Esophagus (tissue), 2 donors: ENCODE measurements around the gene C10orf67. TPM values are rescaled to one million over a fixed set of nuclear protein-coding genes. Genes with fewer than 3 reads are reported as not detected.
"Not testable (repeated sequence)": the region's sequence is repeated elsewhere in the genome, so short reads cannot be mapped to it uniquely, and the experiment has no call there.

Experiments
- H3K27ac ChIP-seq, 2 donors: one replicate each; pipeline ENCODE4 v1.5.1; 2013; ENCODE audit warnings: low read depth in 2 of 2, mild to moderate bottlenecking in 2 of 2, inconsistent platforms in 1 of 2, low read length in 1 of 2, moderate library complexity in 1 of 2
- H3K27me3 ChIP-seq, 2 donors: one replicate each; pipeline ENCODE4 v1.6.1; 2013; ENCODE audit warnings: low read length in 2 of 2, control low read depth in 1 of 2, mild to moderate bottlenecking in 1 of 2; ENCODE audit not compliant: insufficient read depth in 2 of 2, control insufficient read depth in 1 of 2
- H3K36me3 ChIP-seq, 2 donors: one replicate each; pipeline ENCODE4 v1.6.1; 2013; ENCODE audit warnings: low read length in 1 of 2; ENCODE audit not compliant: control insufficient read depth in 2 of 2, insufficient read depth in 2 of 2
- H3K4me1 ChIP-seq, 2 donors: one replicate each; pipeline ENCODE4 v1.6.1; 2013; ENCODE audit warnings: low read length in 1 of 2; ENCODE audit not compliant: control insufficient read depth in 2 of 2, insufficient read depth in 2 of 2
- H3K4me3 ChIP-seq, 2 donors: one replicate each; pipeline ENCODE4 v1.5.1; 2013; ENCODE audit warnings: low read length in 2 of 2, mild to moderate bottlenecking in 2 of 2, low read depth in 1 of 2, moderate library complexity in 1 of 2
- H3K9me3 ChIP-seq, 2 donors: one replicate each; pipeline ENCODE4 v1.6.1; 2013; ENCODE audit warnings: mild to moderate bottlenecking in 2 of 2, low read depth in 1 of 2, low read length in 1 of 2, moderate library complexity in 1 of 2; ENCODE audit not compliant: control insufficient read depth in 2 of 2, insufficient read depth in 1 of 2
- WGBS, 2 donors: extraction: QIAGEN DNeasy Blood & Tissue Kit; methylation state at CpG; one replicate each; pipeline ENCODE4 v1.1.7; 2013; 5-methylcytosine and 5-hydroxymethylcytosine counted together
- polyA plus RNA-seq, 2 donors: library from polyadenylated mRNA; stranded (reverse); fragments of 200-250 nt; gene quantifications; one replicate each; pipeline ENCODE4 v1.2.3, GENCODE V29; 2013
- donor health status: healthy with polysubstance abuse.
- donor health status: Bipolar disorder and iron deficiency.

Gene C10orf67
- polyA plus RNA-seq, 2 donors = 0.04 to 0.08 TPM

GRCh38 chr10:23284155-23284554, 60.4 kb downstream of the C10orf67 start:
- 60 to 67% methylated on average over 3 of the region's 3 CpGs for WGBS, 2 donors

GRCh38 chr10:23283680-23284079, 60.9 kb downstream of the C10orf67 start:
- Histone ChIP-seq H3K27me3 (no peaks in the 10 kb centered on the region), H3K36me3 (no peaks in the 10 kb centered on the region), H3K27ac (no peak overlapping the region), H3K4me1 (no peaks in the 10 kb centered on the region), H3K4me3 (no peak overlapping the region), H3K9me3 (no peaks in the 10 kb centered on the region)
- 55 to 64% methylated on average over 7 of the region's 7 CpGs for WGBS, 2 donors

More at GRCh38 chr10:23284155-23284554, 60.4 kb downstream of the C10orf67 start:
- no peaks in the 10 kb centered on the region for H3K4me1 ChIP-seq
- H3K4me3 ChIP-seq = no peak overlapping the region
- no peaks in the 10 kb centered on the region for H3K36me3 ChIP-seq
- no peak overlapping the region for H3K27ac ChIP-seq
- no peaks in the 10 kb centered on the region for H3K9me3 ChIP-seq
- H3K27me3 ChIP-seq = no peaks in the 10 kb centered on the region

DNA sequence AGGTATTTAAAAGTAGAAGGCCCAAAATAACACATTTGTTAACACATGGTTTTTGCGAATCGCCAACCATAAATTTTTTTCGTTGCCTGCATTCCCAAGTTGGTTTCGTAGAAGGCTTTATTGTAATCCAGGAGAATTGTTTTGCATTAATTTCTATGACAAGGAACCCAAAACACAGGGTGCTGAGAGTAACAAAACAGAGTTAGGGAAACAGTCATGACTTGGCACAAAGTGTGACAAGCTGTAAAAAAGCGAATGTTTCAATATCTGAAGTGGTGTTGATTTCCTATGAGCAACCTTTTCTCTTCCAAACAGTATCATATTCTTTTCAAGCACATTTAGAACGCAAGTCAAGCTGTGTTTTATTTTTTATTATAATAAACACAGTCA, 63.6 kb downstream of the C10orf67 start:
- H3K27ac ChIP-seq = no peak overlapping the region
- WGBS, 2 donors = 44 to 52% methylated on average over 6 of the region's 6 CpGs
- H3K27me3 ChIP-seq = no peaks in the 10 kb centered on the region
- H3K4me3 ChIP-seq = no peak overlapping the region
- H3K9me3 ChIP-seq = no peaks in the 10 kb centered on the region
- H3K36me3 ChIP-seq = no peaks in the 10 kb centered on the region
- no peaks in the 10 kb centered on the region for H3K4me1 ChIP-seq

GRCh38 chr10:23280419-23281043, 64.1 kb downstream of the C10orf67 start:
- no peak overlapping the region for H3K27ac ChIP-seq
- H3K36me3 ChIP-seq = no peaks in the 10 kb centered on the region
- H3K4me3 ChIP-seq = no peak overlapping the region
- H3K27me3 ChIP-seq = no peaks in the 10 kb centered on the region
- no peaks in the 10 kb centered on the region for H3K9me3 ChIP-seq
- no peaks in the 10 kb centered on the region for H3K4me1 ChIP-seq
- WGBS, 2 donors = 29 to 37% methylated on average over 7 of the region's 7 CpGs

DNA sequence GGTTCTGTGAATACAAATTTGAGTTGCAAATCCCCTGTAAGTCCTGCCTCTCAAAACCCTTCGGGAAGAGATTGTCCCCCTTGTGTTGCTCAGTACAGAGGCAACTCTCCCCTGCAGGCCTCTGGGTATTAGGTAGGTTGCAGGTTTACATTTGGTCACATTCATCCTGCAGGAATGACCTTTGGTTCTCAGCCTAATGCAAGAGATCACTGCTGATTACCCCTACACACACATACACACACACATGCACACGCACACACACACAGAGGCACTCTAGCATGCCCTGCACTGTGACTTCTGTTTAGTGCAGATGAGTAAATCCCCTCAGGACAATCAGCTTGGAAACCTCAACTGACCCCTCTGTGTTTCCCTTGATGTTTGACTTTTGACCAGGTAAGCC, 69.2 kb downstream of the C10orf67 start:
- H3K36me3 ChIP-seq = no peaks in the 10 kb centered on the region
- no peak overlapping the region for H3K27ac ChIP-seq
- no peaks in the 10 kb centered on the region for H3K4me1 ChIP-seq
- H3K27me3 ChIP-seq = no peaks in the 10 kb centered on the region
- 69 to 71% methylated on average over 2 of the region's 2 CpGs for WGBS, 2 donors
- peaks cover 0 to 4% of the 10 kb centered on the region in 2 donors for H3K9me3 ChIP-seq
- H3K4me3 ChIP-seq = no peak overlapping the region

DNA sequence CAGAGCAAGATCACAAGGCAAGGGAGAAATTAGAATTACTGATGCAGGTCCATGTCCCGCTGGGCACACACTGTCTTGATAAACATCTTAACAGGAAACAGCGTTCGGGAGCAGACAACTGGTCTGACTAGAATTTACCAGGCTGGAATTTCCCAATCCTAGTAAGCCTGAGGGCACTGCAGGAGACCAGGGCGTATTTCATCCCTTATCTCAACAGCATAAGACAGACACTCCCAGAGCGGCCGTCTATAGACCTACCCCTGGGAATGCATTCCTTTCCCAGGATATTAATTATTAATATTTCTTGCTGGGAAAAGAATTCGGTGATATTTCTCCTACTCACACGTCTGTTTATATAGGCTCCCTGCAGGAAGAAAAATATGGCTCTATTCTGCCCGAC, 70.4 kb downstream of the C10orf67 start:
- H3K9me3 ChIP-seq, H3K36me3 ChIP-seq, H3K4me1 ChIP-seq, H3K4me3 ChIP-seq, H3K27me3 ChIP-seq, H3K27ac ChIP-seq: not testable (repeated sequence)
- 86 to 90% methylated on average over 9 of the region's 9 CpGs for WGBS, 2 donors

DNA sequence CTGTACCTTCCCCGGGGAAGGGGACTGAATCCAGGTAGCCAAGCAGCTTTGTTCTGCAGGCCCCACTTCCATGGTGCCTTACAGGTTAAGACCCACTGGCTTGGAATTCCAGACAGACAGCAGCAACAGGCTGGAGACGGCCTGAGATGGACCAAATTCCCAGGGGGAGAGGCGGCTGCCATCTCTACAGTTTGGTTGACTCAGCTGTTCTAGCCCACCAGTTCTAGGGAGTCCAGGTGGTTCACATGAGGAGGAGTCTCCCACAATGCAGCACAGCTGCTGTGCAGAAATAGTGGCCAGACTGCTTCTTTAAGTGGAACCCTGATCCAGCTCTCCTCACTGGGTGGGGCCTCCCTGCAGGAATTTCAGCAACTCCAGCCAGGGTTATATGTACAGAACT, 74.1 kb downstream of the C10orf67 start:
- H3K27me3 ChIP-seq = no peaks in the 10 kb centered on the region
- H3K4me3 ChIP-seq = no peak overlapping the region
- H3K9me3 ChIP-seq = peaks cover 0 to 7% of the 10 kb centered on the region in 2 donors
- H3K36me3 ChIP-seq = no peaks in the 10 kb centered on the region
- no peaks in the 10 kb centered on the region for H3K4me1 ChIP-seq
- H3K27ac ChIP-seq = no peak overlapping the region
- WGBS, 2 donors = 84 to 87% methylated on average over 3 of the region's 3 CpGs

- 55 to 67% methylated on average over 9 of the region's 9 CpGs for WGBS, 2 donors
- no peaks in the 10 kb centered on the region for H3K36me3 ChIP-seq
- H3K9me3 ChIP-seq = peaks cover 0 to 2% of the 10 kb centered on the region in 2 donors
- no peaks in the 10 kb centered on the region for H3K4me1 ChIP-seq
- no peak overlapping the region for H3K27ac ChIP-seq
- H3K27me3 ChIP-seq = no peaks in the 10 kb centered on the region
- no peak overlapping the region for H3K4me3 ChIP-seq
These were observed 81.0 kb downstream of the C10orf67 start for GRCh38 chr10:23263441-23264164.

DNA sequence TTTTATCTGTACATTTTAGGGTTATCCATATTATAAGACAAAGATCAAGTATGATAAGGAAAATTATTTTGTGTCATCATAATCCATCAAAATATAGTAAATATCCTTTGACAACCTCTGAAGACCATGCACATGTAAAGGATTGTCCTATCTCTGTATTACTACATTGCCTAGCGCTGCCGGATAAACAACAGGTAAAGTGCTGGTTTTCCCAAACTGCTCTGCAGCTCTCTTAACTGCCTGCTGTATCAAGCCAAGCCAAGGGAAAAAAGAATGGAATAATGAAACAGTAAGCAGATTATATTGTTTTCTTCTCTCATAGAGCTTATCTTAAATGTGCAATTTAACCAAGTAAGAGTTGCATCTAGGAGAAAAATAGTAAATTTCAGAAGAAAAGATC, 81.7 kb downstream of the C10orf67 start:
- 74 to 92% methylated on average over 2 of the region's 2 CpGs for WGBS, 2 donors
- Histone ChIP-seq H3K4me3 (no peak overlapping the region), H3K27ac (no peak overlapping the region), H3K27me3 (no peaks in the 10 kb centered on the region), H3K36me3 (no peaks in the 10 kb centered on the region), H3K9me3 (peaks cover 0 to 2% of the 10 kb centered on the region in 2 donors), H3K4me1 (no peaks in the 10 kb centered on the region)

DNA sequence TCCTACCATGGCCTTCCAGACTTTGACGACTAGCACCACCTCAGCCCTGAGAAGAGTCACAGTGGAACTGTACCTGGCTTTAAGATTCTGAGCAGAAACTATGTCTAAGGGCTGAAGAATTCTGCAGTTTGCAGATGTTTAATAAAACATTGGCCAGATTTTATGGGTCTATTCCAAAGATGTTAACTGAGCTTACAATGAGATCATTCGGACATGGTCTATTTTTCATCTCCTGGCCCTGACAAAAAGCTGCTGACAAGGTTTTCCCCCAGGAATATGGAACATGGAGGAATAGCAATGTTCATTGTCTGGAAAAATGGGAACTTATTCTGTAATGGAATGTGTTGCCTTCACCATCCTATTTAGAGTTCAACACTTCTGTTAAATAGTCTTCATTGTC, 86.1 kb downstream of the C10orf67 start:
- Histone ChIP-seq H3K9me3 (no peaks in the 10 kb centered on the region), H3K27ac (no peak overlapping the region), H3K4me3 (no peak overlapping the region), H3K4me1 (no peaks in the 10 kb centered on the region), H3K36me3 (no peaks in the 10 kb centered on the region), H3K27me3 (no peaks in the 10 kb centered on the region)
- 80 to 81% methylated on average over 2 of the region's 2 CpGs for WGBS, 2 donors
